HEK293 (cell line): ENCODE data around the gene ITPKB.

Experiments
- CTCF ChIA-PET: fragments of 350-600 bp; formaldehyde crosslinking; extraction: SDS; loops from one replicate; lab custom pipeline; 2021; ENCODE audit warnings: antibody characterized with exemption; lab: Yijun Ruan, JAX
- POLR2A ChIA-PET: fragments of 300-600 bp; formaldehyde crosslinking; extraction: SDS; loops from one replicate; lab custom pipeline; 2020; ENCODE audit warnings: antibody characterized with exemption, inconsistent platforms; lab: Yijun Ruan, JAX
- H3K27ac ChIP-seq: fragments of 200-500 bp; sonication (Bioruptor generic); 2 replicates; pipeline ENCODE4 v1.5.1; 2014; ENCODE audit warnings: low read depth, low read length, control low read depth, inconsistent platforms; ENCODE audit errors: extremely low read depth
- H3K36me3 ChIP-seq, 2 experiments: fragments of 200-500 bp in 1 of 2; sonication (Bioruptor generic) in 1 of 2; 1 replicate in 1 of 2; 2 replicates in 1 of 2; pipeline ENCODE4 v1.5.1; 2014 to 2017; ENCODE audit warnings: inconsistent platforms in 2 of 2, low read length in 2 of 2; ENCODE audit not compliant: control insufficient read depth in 2 of 2, insufficient read depth in 1 of 2
- H3K4me1 ChIP-seq: fragments of 200-500 bp; sonication (Bioruptor generic); 2 replicates; pipeline ENCODE4 v1.5.1; 2014; ENCODE audit warnings: mild to moderate bottlenecking, low read length, inconsistent platforms; ENCODE audit not compliant: control insufficient read depth, insufficient read depth
- H3K4me3 ChIP-seq: 2 replicates; pipeline ENCODE4 v1.5.1; 2011; ENCODE audit warnings: low read depth, mild to moderate bottlenecking, control low read depth, low read length, moderate library complexity
- H3K9me3 ChIP-seq: fragments of 200-500 bp; sonication (Bioruptor generic); 2 replicates; pipeline ENCODE4 v1.5.1; 2014; ENCODE audit warnings: low read depth, low read length, inconsistent platforms; ENCODE audit not compliant: control insufficient read depth, insufficient read depth
- AEBP2 ChIP-seq: fragments of 450-650 bp; formaldehyde crosslinking; IDR thresholded peaks from 2 replicates; pipeline ENCODE4 v1.5.1; 2016; ENCODE audit warnings: missing biosample characterization, missing genetic modification characterization, borderline replicate concordance
- FEZF1 ChIP-seq: fragments of 450-650 bp; formaldehyde crosslinking; IDR thresholded peaks from 2 replicates; pipeline ENCODE4 v1.5.1; 2016; ENCODE audit warnings: missing biosample characterization, missing genetic modification characterization
- KLF9 ChIP-seq: fragments of 450-650 bp; formaldehyde crosslinking; IDR thresholded peaks from 2 replicates; pipeline ENCODE4 v1.5.1; 2016; ENCODE audit warnings: missing biosample characterization, missing genetic modification characterization, low read depth
- PRDM1 ChIP-seq: fragments of 450-650 bp; formaldehyde crosslinking; IDR thresholded peaks from 2 replicates; pipeline ENCODE4; 2016; ENCODE audit warnings: missing biosample characterization, missing genetic modification characterization
- SP2 ChIP-seq: fragments of 450-650 bp; formaldehyde crosslinking; IDR thresholded peaks from 2 replicates; pipeline ENCODE4 v1.5.1; 2016; ENCODE audit warnings: missing biosample characterization, missing genetic modification characterization
- WT1 ChIP-seq: fragments of 450-650 bp; formaldehyde crosslinking; IDR thresholded peaks from 2 replicates; pipeline ENCODE4 v1.5.1; 2016; ENCODE audit warnings: missing biosample characterization, missing genetic modification characterization
- ZBTB11 ChIP-seq: fragments of 450-650 bp; formaldehyde crosslinking; conservative IDR thresholded peaks from 2 replicates; pipeline ENCODE4 v1.5.1; 2016; ENCODE audit warnings: low read depth, missing biosample characterization, missing genetic modification characterization
- ZIC2 ChIP-seq: fragments of 450-650 bp; formaldehyde crosslinking; IDR thresholded peaks from 2 replicates; pipeline ENCODE4 v1.5.1; 2016; ENCODE audit warnings: missing biosample characterization, missing genetic modification characterization
- ZNF140 ChIP-seq: fragments of 450-650 bp; formaldehyde crosslinking; IDR thresholded peaks from 2 replicates; pipeline ENCODE4 v1.5.1; 2016; ENCODE audit warnings: missing biosample characterization, missing genetic modification characterization
- ZNF155 ChIP-seq: fragments of 450-650 bp; formaldehyde crosslinking; IDR thresholded peaks from 2 replicates; pipeline ENCODE4 v1.5.1; 2016; ENCODE audit warnings: missing biosample characterization, missing genetic modification characterization
- ZNF214 ChIP-seq: fragments of 450-650 bp; formaldehyde crosslinking; IDR thresholded peaks from 2 replicates; pipeline ENCODE4 v1.5.1; 2017; ENCODE audit warnings: missing biosample characterization, mild to moderate bottlenecking, missing genetic modification characterization, borderline replicate concordance
- ZNF23 ChIP-seq: fragments of 450-650 bp; formaldehyde crosslinking; IDR thresholded peaks from 2 replicates; pipeline ENCODE4 v1.5.1; 2016; ENCODE audit warnings: missing biosample characterization, missing genetic modification characterization, borderline replicate concordance
- ZNF248 ChIP-seq: fragments of 450-650 bp; formaldehyde crosslinking; IDR thresholded peaks from 2 replicates; pipeline ENCODE4 v1.5.1; 2017; ENCODE audit warnings: missing biosample characterization, missing genetic modification characterization
- ZNF280C ChIP-seq: fragments of 450-650 bp; formaldehyde crosslinking; IDR thresholded peaks from 2 replicates; pipeline ENCODE4 v1.5.1; 2016; ENCODE audit warnings: missing biosample characterization, missing genetic modification characterization
- ZNF398 ChIP-seq: fragments of 450-650 bp; formaldehyde crosslinking; IDR thresholded peaks from 2 replicates; pipeline ENCODE4 v1.5.1; 2017; ENCODE audit warnings: missing biosample characterization, missing genetic modification characterization
- ZNF423 ChIP-seq: fragments of 450-650 bp; formaldehyde crosslinking; IDR thresholded peaks from 2 replicates; pipeline ENCODE4 v1.5.1; 2016; ENCODE audit warnings: missing biosample characterization, missing genetic modification characterization
- ZNF426 ChIP-seq: fragments of 450-650 bp; formaldehyde crosslinking; IDR thresholded peaks from 2 replicates; pipeline ENCODE4 v1.5.1; 2017; ENCODE audit warnings: missing biosample characterization, missing genetic modification characterization, mild to moderate bottlenecking, inconsistent platforms, moderate library complexity
- ZNF48 ChIP-seq: fragments of 450-650 bp; formaldehyde crosslinking; IDR thresholded peaks from 2 replicates; pipeline ENCODE4 v1.5.1; 2016; ENCODE audit warnings: missing biosample characterization, missing genetic modification characterization
- ZNF561 ChIP-seq: fragments of 450-650 bp; IDR thresholded peaks from 2 replicates; pipeline ENCODE4 v1.5.1; 2018; ENCODE audit warnings: missing biosample characterization, missing genetic modification characterization, borderline replicate concordance
- ZNF692 ChIP-seq: fragments of 450-650 bp; formaldehyde crosslinking; IDR thresholded peaks from 2 replicates; pipeline ENCODE4 v1.5.1; 2016; ENCODE audit warnings: missing biosample characterization, missing genetic modification characterization
- ZNF704 ChIP-seq: fragments of 450-650 bp; formaldehyde crosslinking; IDR thresholded peaks from 2 replicates; pipeline ENCODE4 v1.5.1; 2016; ENCODE audit warnings: missing biosample characterization, missing genetic modification characterization

The ITPKB gene

GRCh38 chr1:226785805-226786204, 46.7 kb upstream of the ITPKB start:
- no peak for TF ChIP-seq ZBTB11 (tag by site-specific recombination)
- TF ChIP-seq ZNF140 (tag by site-specific recombination): no peak
- TF ChIP-seq ZNF426 (tag by site-specific recombination): no peak
- TF ChIP-seq AEBP2 (tag by site-specific recombination): no peak
- TF ChIP-seq ZNF23 (tag by site-specific recombination): no peak
- TF ChIP-seq SP2: no peak
- no peak for TF ChIP-seq ZNF423
- TF ChIP-seq ZNF155 (tag by site-specific recombination): no peak
- no peak for TF ChIP-seq ZNF704
- Histone ChIP-seq H3K4me3 (no peak overlapping the region), H3K36me3 (no peaks in the 10 kb centered on the region), H3K27ac (no peak overlapping the region), H3K4me1 (peaks cover 3% of the 10 kb centered on the region; the same call in 1 of the 2 replicates), H3K9me3 (no peaks in the 10 kb centered on the region)
- ChIA-PET CTCF (interaction anchor here (1.0 to 1.6 kb wide), 2 partner anchors 34 to 43 kb away, joined by 3 to 8 read pairs; no protein-coding TSS in a partner anchor), POLR2A (no interaction called here)

GRCh38 chr1:226784081-226785049, 45.3 kb upstream of the ITPKB start:
- Histone ChIP-seq H3K36me3 (no peaks in the 10 kb centered on the region), H3K27ac (no peak overlapping the region), H3K4me3 (no peak overlapping the region), H3K4me1 (peaks cover 3% of the 10 kb centered on the region; the same call in 1 of the 2 replicates), H3K9me3 (no peaks in the 10 kb centered on the region)
- CTCF ChIA-PET: interaction anchor here (0.6 to 1.0 kb wide), 3 partner anchors 43 to 151 kb away, joined by 3 to 8 read pairs (median 4); no protein-coding TSS in a partner anchor
- POLR2A ChIA-PET: no interaction called here
- TF ChIP-seq ZNF280C (tag by site-specific recombination): no peak
- peak; percentile 65 for TF ChIP-seq ZIC2 (tag by site-specific recombination)
- TF ChIP-seq PRDM1 (tag by site-specific recombination): no peak
- TF ChIP-seq WT1: peak; percentile 96
- TF ChIP-seq ZNF423: peak; percentile 15
- peak; percentile 50 for TF ChIP-seq ZNF398 (tag by site-specific recombination)
- 0 out of 2 replicates have a peak, but pooled peaks have one; percentile 20 for TF ChIP-seq ZNF692 (tag by site-specific recombination)
- no peak for TF ChIP-seq KLF9 (tag by site-specific recombination)
- peak; percentile 91 for TF ChIP-seq FEZF1 (tag by site-specific recombination)
- no peak for TF ChIP-seq ZNF214 (tag by site-specific recombination)
- no peak for TF ChIP-seq ZNF48 (tag by site-specific recombination)
- TF ChIP-seq ZNF248 (tag by site-specific recombination): no peak
- TF ChIP-seq ZNF155 (tag by site-specific recombination): no peak
- 0 out of 2 replicates have a peak, but pooled peaks have one; percentile 37 for TF ChIP-seq ZNF561
